22Rv1 (cell line): ENCODE results near the gene ATF6.

ENCODE experiments used
- ZFX ChIP-seq: fragments of 450-650 bp; IDR thresholded peaks from 2 replicates; pipeline ENCODE4 v1.6.1; 2017; ENCODE audit warnings: antibody characterized with exemption, borderline replicate concordance
- TF ChIP-seq, protein P1 (sequence below): fragments of 450-650 bp; IDR thresholded peaks from 2 replicates; pipeline ENCODE4 v1.5.1; 2017; ENCODE audit warnings: mild to moderate bottlenecking

DNA sequence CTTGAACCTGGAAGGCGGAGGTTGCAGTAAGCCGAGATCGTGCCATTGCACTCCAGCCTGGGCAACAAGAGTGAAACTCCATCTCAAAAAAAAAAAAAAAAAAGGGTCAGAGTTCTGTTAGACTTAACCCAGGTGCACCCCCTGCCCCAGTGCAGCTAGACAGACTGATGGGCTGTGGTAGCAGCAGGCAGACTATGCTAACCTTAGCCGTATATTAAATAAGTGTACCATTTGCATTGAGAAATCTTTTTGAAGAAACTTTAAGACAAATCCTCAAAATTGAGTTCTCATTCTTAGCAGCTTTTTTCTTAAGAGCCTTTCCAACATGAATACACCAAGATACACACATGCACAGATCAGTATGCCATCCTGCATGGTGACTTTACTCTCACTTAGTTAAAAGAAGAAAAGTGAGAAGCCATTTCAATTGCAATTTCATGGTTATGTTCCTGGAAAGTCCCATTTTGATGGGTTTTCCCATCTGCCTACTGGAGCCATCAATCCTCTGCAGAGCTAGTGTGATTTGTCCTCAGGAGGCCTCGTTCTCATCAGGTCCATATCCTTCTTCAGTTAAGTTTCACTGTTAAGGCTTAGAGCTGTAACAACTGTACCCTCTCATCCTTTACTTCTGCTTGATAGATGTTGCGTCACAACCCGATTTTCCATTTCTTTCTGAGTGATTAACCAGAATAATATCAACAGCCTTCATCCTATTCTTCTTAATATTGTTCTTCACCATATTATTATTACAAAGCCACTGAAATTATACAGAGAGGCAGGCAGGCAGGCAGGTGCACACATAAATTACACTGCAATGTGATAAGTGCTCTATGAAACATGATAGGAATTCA, 37.5 kb upstream of the ATF6 start:
- TF ChIP-seq ZFX, result no peak
- TF ChIP-seq, protein P1, sequence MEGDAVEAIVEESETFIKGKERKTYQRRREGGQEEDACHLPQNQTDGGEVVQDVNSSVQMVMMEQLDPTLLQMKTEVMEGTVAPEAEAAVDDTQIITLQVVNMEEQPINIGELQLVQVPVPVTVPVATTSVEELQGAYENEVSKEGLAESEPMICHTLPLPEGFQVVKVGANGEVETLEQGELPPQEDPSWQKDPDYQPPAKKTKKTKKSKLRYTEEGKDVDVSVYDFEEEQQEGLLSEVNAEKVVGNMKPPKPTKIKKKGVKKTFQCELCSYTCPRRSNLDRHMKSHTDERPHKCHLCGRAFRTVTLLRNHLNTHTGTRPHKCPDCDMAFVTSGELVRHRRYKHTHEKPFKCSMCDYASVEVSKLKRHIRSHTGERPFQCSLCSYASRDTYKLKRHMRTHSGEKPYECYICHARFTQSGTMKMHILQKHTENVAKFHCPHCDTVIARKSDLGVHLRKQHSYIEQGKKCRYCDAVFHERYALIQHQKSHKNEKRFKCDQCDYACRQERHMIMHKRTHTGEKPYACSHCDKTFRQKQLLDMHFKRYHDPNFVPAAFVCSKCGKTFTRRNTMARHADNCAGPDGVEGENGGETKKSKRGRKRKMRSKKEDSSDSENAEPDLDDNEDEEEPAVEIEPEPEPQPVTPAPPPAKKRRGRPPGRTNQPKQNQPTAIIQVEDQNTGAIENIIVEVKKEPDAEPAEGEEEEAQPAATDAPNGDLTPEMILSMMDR, result no peak
